D721Med (cell line): ENCODE results near the gene LRMDA.

ENCODE experiments used
- DNase-seq: peaks from one replicate; pipeline ENCODE4 v3.0.0; 2011; ENCODE audit warnings: low spot score; ENCODE audit not compliant: insufficient read length
- FAIRE-seq: peaks from 2 replicates; lab custom pipeline; 2011; peaks lifted over from hg19 to GRCh38; lab: Jason Lieb, UNC
- CTCF ChIP-seq: IDR thresholded peaks from 2 replicates; pipeline ENCODE4 v1.5.1; 2012; ENCODE audit warnings: mild to moderate bottlenecking, control low read depth; ENCODE audit not compliant: insufficient read depth; ENCODE audit errors: missing control alignments

The LRMDA gene

GRCh38 chr10:75751232-75751631 lies 319.8 kb downstream of the LRMDA start:
- DNase-seq (no peak), FAIRE-seq (no peak)
- TF ChIP-seq CTCF: no peak

GRCh38 chr10:75753621-75754020 lies 322.2 kb downstream of the LRMDA start:
- no peak for TF ChIP-seq CTCF
- no peak for FAIRE-seq

GRCh38 chr10:75754096-75754831 lies 322.8 kb downstream of the LRMDA start:
- DNase-seq (no peak), FAIRE-seq (no peak)
- TF ChIP-seq CTCF: no peak

More at GRCh38 chr10:75753621-75754020, 322.2 kb downstream of the LRMDA start:
- DNase-seq: no peak

GRCh38 chr10:75755528-75755927 lies 324.1 kb downstream of the LRMDA start:
- TF ChIP-seq CTCF: no peak
- DNase-seq (no peak), FAIRE-seq (no peak)

GRCh38 chr10:75761289-75761688 lies 329.9 kb downstream of the LRMDA start:
- DNase-seq (no peak), FAIRE-seq (no peak)
- TF ChIP-seq CTCF: no peak

- FAIRE-seq: no peak
- TF ChIP-seq CTCF: no peak
- no peak for DNase-seq
These were observed 331.0 kb downstream of the LRMDA start for GRCh38 chr10:75762431-75762802.

GRCh38 chr10:75763652-75764051 lies 332.2 kb downstream of the LRMDA start:
- FAIRE-seq (no peak), DNase-seq (no peak)
- no peak for TF ChIP-seq CTCF
